Gastroesophageal sphincter (tissue), 3 donors: ENCODE results near the gene FREM1.

Experiments used
- EP300 ChIP-seq: sonication (generic); formaldehyde crosslinking; IDR thresholded peaks from one replicate; pipeline ENCODE4 v1.6.1; 2017; ENCODE audit warnings: antibody characterized with exemption, mild to moderate bottlenecking
- POLR2A ChIP-seq, 2 donors: fragments of 450-650 bp; IDR thresholded peaks; one replicate each; pipeline ENCODE4 v1.6.1; 2017; ENCODE audit warnings: antibody characterized with exemption in 2 of 2, mild to moderate bottlenecking in 2 of 2, moderate library complexity in 1 of 2
- POLR2AphosphoS5 ChIP-seq: sonication (generic); formaldehyde crosslinking; IDR thresholded peaks from one replicate; pipeline ENCODE4 v1.6.1; 2017; ENCODE audit warnings: antibody characterized with exemption
- TF ChIP-seq, protein P1 (sequence below), 4 experiments: fragments of 200-600 bp in 2 of 4; fragments of 450-650 bp in 2 of 4; sonication (generic) in 1 of 4; IDR thresholded peaks; one replicate each; pipeline ENCODE4 v1.5.1; 2017 to 2019; ENCODE audit warnings: antibody characterized with exemption in 4 of 4, mild to moderate bottlenecking in 2 of 4, moderate library complexity in 2 of 4

DNA sequence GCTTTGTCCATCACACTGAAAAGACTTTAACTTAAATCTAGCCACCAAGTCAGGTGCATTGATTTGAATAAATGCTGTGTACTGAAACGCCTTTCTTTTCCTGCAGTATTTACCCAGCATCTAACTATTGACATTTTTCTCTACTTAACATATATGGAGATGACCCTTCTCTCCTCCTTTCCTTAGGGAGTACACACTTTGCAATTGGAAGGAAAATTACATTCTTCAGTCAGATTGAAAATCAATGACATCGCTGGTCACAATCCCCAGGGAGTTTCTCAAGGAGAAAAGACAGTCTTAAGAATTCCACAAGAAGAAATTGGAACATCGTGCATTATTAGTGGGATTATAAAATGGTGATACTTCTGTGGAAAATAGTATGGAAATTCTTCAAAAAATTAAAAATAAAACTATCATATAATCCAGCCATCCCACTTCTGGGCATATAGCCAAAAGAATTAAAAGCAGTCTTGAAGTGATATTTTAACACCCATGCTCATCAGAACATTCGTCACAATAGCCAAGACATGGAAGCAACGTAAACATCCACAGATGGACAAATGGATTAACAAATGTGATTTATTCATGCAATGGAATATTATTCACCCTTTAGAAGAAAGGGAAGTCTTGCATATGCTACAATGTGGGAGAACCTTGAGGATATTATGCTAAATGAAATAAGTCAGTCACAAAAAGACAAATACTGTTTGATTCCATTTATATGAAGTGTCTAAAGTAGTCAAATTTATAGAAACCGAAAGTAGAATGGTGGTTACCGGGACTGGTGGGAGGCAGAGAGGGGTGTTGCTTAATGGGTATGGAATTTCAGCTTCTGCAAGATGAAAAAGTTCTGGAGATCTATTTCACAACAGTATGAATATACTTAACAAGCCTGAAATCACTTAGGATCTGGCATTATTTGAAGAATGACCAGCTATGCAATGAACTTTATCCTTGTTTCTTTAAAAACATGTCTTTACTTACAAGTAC is 14.3 kb upstream of the FREM1 start:
- TF ChIP-seq POLR2A (IDR thresholded peaks at IDR 0.05) (no peak), POLR2AphosphoS5 (no peak), EP300 (no peak)
- TF ChIP-seq, protein P1, sequence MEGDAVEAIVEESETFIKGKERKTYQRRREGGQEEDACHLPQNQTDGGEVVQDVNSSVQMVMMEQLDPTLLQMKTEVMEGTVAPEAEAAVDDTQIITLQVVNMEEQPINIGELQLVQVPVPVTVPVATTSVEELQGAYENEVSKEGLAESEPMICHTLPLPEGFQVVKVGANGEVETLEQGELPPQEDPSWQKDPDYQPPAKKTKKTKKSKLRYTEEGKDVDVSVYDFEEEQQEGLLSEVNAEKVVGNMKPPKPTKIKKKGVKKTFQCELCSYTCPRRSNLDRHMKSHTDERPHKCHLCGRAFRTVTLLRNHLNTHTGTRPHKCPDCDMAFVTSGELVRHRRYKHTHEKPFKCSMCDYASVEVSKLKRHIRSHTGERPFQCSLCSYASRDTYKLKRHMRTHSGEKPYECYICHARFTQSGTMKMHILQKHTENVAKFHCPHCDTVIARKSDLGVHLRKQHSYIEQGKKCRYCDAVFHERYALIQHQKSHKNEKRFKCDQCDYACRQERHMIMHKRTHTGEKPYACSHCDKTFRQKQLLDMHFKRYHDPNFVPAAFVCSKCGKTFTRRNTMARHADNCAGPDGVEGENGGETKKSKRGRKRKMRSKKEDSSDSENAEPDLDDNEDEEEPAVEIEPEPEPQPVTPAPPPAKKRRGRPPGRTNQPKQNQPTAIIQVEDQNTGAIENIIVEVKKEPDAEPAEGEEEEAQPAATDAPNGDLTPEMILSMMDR (IDR thresholded peaks at IDR 0.05): no peak
